Measurements from ENCODE around the gene PSMD11.

PSMD11 gene

GRCh38 chr17:32470405-32471167, 26.3 kb downstream of the PSMD11 start:
- no peak for DNase-seq

- no peak for DNase-seq
Observed at GRCh38 chr17:32471652-32472051, 27.3 kb downstream of the PSMD11 start.

- no peak for DNase-seq
Observed at GRCh38 chr17:32475258-32475657, 30.9 kb downstream of the PSMD11 start.

GRCh38 chr17:32477220-32477619, 32.9 kb downstream of the PSMD11 start:
- no peak for DNase-seq

GRCh38 chr17:32479074-32479617, 34.8 kb downstream of the PSMD11 start:
- DNase-seq, result no peak

GRCh38 chr17:32481193-32481592, 36.9 kb downstream of the PSMD11 start:
- DNase-seq, result no peak

- no peak for DNase-seq
Observed at GRCh38 chr17:32482568-32483320, 38.4 kb downstream of the PSMD11 start.

- DNase-seq, result peak; percentile 11 to 44
Observed at GRCh38 chr17:32483451-32484019, 39.2 kb downstream of the PSMD11 start.

GRCh38 chr17:32484041-32484461, 39.7 kb downstream of the PSMD11 start:
- DNase-seq, result no peak

- no peak for DNase-seq
Observed at GRCh38 chr17:32484628-32485027, 40.3 kb downstream of the PSMD11 start.

- no peak for DNase-seq
Observed at GRCh38 chr17:32485261-32486110, 41.2 kb downstream of the PSMD11 start.

GRCh38 chr17:32486111-32486700, 41.9 kb downstream of the PSMD11 start:
- DNase-seq, result peak; percentile 54 to 71

- peak; percentile 31 to 63 for DNase-seq
Observed at GRCh38 chr17:32486701-32487472, 42.6 kb downstream of the PSMD11 start, which contains the start of gene CDK5R1. CDK5R1 (plus strand) TSS chr17:32486993; CDS start chr17:32487621, 628 bp downstream.

- DNase-seq, result peak; percentile 24 to 28
Observed at GRCh38 chr17:32487473-32488176, 43.3 kb downstream of the PSMD11 start.

- DNase-seq, result no peak
Observed at GRCh38 chr17:32488177-32488542, 43.9 kb downstream of the PSMD11 start.

- no peak for DNase-seq
Observed at GRCh38 chr17:32488604-32489180, 44.4 kb downstream of the PSMD11 start.

GRCh38 chr17:32489320-32490100, 45.2 kb downstream of the PSMD11 start:
- no peak for DNase-seq

- DNase-seq, result no peak
Observed at GRCh38 chr17:32490101-32490482, 45.8 kb downstream of the PSMD11 start.

All from SHP77 (cell line).